Activated T-helper 1 cell treated with anti-CD3 and anti-CD28 coated beads, Interleukin-12 subunit alpha, Interleukin-12 subunit beta, Interleukin-2, Interleukin-4 antibody, amounts not matched to agents 30 ng/mL and 10 ng/mL and 1 ng/mL, durations not matched to agents 14 hours and 24 hours and 36 hours (primary cell): ENCODE measurements around the gene GZMM. TPM values are rescaled to one million over a fixed set of nuclear protein-coding genes. Genes with fewer than 3 reads are reported as not detected.
"Not testable (repeated sequence)": the region's sequence is repeated elsewhere in the genome, so short reads cannot be mapped to it uniquely, and the experiment has no call there.

Experiments
- DNase-seq: peaks from one replicate; pipeline ENCODE4 v3.0.0; 2021; ENCODE audit warnings: low spot score
- H3K27ac Mint-ChIP-seq: one replicate; pipeline ENCODE4 v1.8.0; 2021; ENCODE audit warnings: mild to moderate bottlenecking, mixed read lengths
- H3K27me3 Mint-ChIP-seq: one replicate; pipeline ENCODE4 v1.8.0; 2022; ENCODE audit warnings: mild to moderate bottlenecking, moderate library complexity, mixed read lengths; ENCODE audit not compliant: insufficient read depth
- H3K36me3 Mint-ChIP-seq: one replicate; pipeline ENCODE4 v1.8.0; 2021; ENCODE audit warnings: low read depth, mixed read lengths
- H3K4me1 Mint-ChIP-seq: one replicate; pipeline ENCODE4 v1.8.0; 2021; ENCODE audit warnings: low read depth, mixed read lengths
- H3K4me3 Mint-ChIP-seq: one replicate; pipeline ENCODE4 v1.8.0; 2021; ENCODE audit warnings: mild to moderate bottlenecking, moderate library complexity, mixed read lengths
- H3K9me3 Mint-ChIP-seq: one replicate; pipeline ENCODE4 v1.8.0; 2021; ENCODE audit warnings: mixed read lengths
- intact Hi-C: fragments of 100-400 bp; cut with micrococcal nuclease; formaldehyde crosslinking; loops from one replicate; pipeline ENCODE4 v1.15.1; 2024
- total RNA-seq: library from RNA; stranded (reverse); gene quantifications from 2 replicates; pipeline ENCODE4 v1.2.3, GENCODE V29; 2022

GZMM gene
- total RNA-seq, 1 donor from 2014 or later, result 55.6 TPM

DNA sequence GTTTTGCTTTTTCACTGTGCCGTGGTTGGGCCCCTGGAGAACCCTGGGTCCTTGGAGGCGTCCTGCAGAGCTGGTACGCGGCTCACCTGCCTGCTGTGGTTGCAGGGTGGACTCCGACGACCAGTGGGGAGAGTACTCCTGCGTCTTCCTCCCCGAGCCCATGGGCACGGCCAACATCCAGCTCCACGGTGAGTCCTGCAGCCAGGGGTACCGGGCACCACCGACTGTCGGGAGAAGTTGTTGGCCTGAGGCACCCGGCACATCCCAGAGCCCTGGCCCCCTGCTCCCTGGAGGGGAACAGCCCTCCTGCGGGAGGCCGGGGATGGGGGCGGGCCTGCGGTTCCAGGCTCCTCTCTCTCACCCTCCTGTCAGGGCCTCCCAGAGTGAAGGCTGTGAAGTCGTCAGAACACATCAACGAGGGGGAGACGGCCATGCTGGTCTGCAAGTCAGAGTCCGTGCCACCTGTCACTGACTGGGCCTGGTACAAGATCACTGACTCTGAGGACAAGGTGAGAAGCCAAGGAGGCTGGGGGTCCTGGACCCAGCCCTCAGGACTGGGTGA lies 36.5 kb downstream of the GZMM start:
- Mint-ChIP-seq H3K4me1 (no peaks in the 10 kb centered on the region), H3K27me3 (no peaks in the 10 kb centered on the region), H3K36me3 (peaks cover 2% of the 10 kb centered on the region), H3K9me3 (no peaks in the 10 kb centered on the region), H3K27ac (no peak overlapping the region), H3K4me3 (no peak overlapping the region)
- no peak for DNase-seq
- intact Hi-C loops, result no loop called here

DNA sequence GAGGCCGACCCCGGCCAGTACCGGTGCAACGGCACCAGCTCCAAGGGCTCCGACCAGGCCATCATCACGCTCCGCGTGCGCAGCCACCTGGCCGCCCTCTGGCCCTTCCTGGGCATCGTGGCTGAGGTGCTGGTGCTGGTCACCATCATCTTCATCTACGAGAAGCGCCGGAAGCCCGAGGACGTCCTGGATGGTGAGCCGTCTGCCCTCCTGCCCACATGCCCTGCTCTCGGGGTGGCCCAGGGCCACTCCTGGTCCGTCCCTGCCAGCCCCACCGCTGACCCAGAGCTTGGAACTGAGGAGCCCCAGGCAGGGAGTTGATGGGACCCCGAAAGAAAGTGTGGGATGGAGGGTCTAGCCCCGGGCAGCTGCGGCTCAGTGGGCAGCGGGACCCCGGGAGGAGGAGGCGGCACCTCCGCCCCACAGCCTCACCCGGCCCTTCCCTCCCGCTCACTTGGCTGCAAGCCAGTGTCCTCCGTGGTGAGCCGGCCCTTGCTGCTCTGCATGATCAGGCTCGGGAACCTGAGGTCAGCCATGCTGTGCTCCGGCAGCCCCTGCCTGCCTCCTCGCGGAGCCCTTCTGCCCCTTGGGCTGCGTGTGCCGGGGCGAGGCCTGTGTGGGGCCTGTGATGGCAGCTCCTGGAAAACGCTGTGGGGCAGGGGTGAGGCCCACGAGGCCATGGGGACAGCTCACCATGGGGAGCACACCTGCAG lies 37.7 kb downstream of the GZMM start:
- no peak for DNase-seq
- intact Hi-C loops, result no loop called here

DNA sequence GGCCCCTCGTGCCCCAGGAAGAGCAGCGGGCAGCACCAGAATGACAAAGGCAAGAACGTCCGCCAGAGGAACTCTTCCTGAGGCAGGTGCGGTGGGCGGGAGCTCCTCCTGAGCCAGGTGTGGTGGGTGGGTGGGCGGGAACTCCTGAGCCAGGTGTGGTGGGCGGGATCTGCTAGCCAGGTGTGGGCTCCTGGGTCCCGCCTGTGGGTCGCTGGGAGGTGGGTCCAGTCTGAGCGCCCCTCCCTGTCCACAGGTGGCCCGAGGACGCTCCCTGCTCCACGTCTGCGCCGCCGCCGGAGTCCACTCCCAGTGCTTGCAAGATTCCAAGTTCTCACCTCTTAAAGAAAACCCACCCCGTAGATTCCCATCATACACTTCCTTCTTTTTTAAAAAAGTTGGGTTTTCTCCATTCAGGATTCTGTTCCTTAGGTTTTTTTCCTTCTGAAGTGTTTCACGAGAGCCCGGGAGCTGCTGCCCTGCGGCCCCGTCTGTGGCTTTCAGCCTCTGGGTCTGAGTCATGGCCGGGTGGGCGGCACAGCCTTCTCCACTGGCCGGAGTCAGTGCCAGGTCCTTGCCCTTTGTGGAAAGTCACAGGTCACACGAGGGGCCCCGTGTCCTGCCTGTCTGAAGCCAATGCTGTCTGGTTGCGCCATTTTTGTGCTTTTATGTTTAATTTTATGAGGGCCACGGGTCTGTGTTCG lies 38.8 kb downstream of the GZMM start:
- peaks cover 2% of the 10 kb centered on the region for H3K36me3 Mint-ChIP-seq
- no peak overlapping the region for H3K27ac Mint-ChIP-seq
- intact Hi-C loops, result no loop called here
- no peaks in the 10 kb centered on the region for H3K9me3 Mint-ChIP-seq
- no peak overlapping the region for H3K4me3 Mint-ChIP-seq
- H3K4me1 Mint-ChIP-seq, result no peaks in the 10 kb centered on the region
- peaks cover 2% of the 10 kb centered on the region for H3K27me3 Mint-ChIP-seq
- no peak for DNase-seq

More for the DNA sequence above, 37.7 kb downstream of the GZMM start:
- Mint-ChIP-seq H3K4me3 (no peak overlapping the region), H3K27ac (no peak overlapping the region), H3K9me3 (no peaks in the 10 kb centered on the region), H3K36me3 (peaks cover 2% of the 10 kb centered on the region), H3K4me1 (no peaks in the 10 kb centered on the region), H3K27me3 (peaks cover 2% of the 10 kb centered on the region)

DNA sequence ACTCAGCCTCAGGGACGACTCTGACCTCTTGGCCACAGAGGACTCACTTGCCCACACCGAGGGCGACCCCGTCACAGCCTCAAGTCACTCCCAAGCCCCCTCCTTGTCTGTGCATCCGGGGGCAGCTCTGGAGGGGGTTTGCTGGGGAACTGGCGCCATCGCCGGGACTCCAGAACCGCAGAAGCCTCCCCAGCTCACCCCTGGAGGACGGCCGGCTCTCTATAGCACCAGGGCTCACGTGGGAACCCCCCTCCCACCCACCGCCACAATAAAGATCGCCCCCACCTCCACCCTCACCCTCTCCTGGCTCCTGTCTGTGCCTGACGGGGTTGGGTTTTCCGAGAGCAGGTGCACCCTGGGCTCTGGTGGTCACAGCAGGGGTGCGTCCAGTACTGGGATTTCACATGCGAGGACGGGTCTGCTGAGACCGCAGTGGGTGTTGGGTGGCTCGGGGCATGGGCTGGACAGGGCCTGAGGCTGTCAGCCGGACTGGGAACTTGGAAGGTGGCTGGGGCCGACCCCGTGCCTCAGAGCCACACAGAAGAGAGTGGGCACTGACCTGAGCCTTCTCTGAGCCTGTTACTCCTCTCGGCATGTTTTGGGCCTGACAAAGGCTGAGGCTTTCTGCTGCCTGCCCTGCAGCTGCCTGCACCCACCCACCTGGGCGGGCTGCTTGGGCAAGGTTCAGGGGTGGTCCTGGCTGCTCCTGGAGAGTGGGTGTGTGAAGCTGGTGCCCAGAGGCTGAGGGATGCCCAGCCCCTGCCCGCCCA lies 39.5 kb downstream of the GZMM start:
- intact Hi-C loops, result no loop called here
- Mint-ChIP-seq H3K36me3 (peaks cover 2% of the 10 kb centered on the region), H3K4me1 (no peaks in the 10 kb centered on the region), H3K9me3 (no peaks in the 10 kb centered on the region), H3K27ac (no peak overlapping the region), H3K27me3 (peaks cover 3% of the 10 kb centered on the region), H3K4me3 (no peak overlapping the region)
- DNase-seq, result no peak

DNA sequence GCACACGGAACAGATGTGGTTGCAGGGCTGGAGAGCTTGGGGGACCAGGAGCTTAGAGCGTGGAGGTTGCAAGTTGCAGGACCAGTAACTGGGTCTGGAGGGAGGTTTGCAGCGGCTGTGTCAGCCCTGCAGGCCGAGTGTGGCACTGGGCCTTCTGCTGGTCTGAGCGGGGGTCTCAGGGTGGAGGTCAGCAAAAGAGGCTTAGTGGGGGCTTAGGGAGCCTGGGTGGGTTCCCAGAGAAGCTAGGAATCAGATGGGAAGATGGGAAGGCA lies 40.1 kb downstream of the GZMM start:
- no peak for DNase-seq
- Mint-ChIP-seq H3K36me3 (peaks cover 2% of the 10 kb centered on the region), H3K4me1 (no peaks in the 10 kb centered on the region), H3K27ac (no peak overlapping the region), H3K9me3 (no peaks in the 10 kb centered on the region), H3K4me3 (no peak overlapping the region), H3K27me3 (peaks cover 5% of the 10 kb centered on the region)
- intact Hi-C loops, result no loop called here

DNA sequence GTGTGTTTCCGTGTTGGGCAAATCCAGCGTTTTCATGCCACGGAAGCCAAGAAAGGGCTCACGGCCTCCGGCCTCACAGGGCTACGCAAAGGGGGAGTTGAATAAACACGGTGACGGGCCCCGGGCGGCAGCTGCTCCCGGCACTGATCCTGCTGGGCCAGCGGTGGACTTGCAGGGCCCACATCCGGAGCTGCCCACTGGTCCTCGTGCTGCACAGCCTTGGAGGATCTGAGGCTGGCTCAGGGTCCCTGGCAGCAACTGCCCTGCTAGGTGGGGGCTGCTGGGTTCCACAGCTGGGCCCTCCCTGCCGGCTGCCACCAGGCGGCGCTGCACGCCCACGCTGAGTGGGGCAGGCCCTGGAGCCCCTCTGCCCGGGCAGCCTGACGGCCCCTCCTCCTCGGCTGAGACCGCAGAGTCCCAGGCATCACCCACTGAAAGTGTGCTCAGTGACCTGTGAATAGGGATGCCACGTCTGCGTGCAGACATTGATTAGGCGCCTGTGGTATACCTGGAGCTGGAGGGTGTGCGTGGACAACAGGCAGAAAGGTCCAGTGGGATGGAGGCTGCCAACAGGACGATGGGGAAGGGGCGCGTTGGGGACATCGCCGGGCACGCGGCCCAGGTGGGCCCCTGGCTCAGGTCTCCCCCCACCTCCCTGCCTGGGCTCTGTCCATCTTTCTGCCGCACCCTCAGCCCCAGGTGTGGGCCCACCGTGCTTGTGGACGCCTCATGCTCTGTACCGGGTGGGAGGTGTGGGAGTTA lies 40.6 kb downstream of the GZMM start:
- Mint-ChIP-seq H3K4me3 (no peak overlapping the region), H3K4me1 (no peaks in the 10 kb centered on the region), H3K36me3 (peaks cover 2% of the 10 kb centered on the region), H3K27me3 (peaks cover 8% of the 10 kb centered on the region), H3K9me3 (no peaks in the 10 kb centered on the region), H3K27ac (no peak overlapping the region)
- intact Hi-C loops, result loop anchor here (5.0 kb wide), 2 partner anchors 48 to 148 kb away; partner anchors contain the start of gene POLRMT
- peak; percentile 44 for DNase-seq

DNA sequence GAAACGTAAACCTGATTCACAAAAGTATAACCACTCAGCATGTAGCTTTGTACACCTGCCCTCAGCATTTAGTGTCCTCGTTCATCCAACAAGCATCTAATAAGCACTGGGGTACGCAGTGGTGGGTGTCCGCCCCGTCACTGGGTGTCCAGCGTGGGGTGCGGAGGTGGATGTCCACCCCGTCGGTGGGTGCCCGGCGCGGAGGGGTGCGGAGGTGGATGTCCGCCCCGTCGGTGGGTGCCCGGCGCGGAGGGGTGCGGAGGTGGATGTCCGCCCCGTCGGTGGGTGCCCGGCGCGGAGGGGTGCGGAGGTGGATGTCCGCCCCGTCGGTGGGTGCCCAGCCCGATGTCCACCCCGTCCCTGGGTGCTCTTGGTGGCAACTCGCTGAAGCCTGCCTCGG lies 41.3 kb downstream of the GZMM start:
- H3K9me3 Mint-ChIP-seq, H3K4me1 Mint-ChIP-seq, H3K4me3 Mint-ChIP-seq, H3K27me3 Mint-ChIP-seq, H3K36me3 Mint-ChIP-seq, H3K27ac Mint-ChIP-seq, DNase-seq: not testable (repeated sequence)
- intact Hi-C loops, result loop anchor here (5.0 kb wide), 2 partner anchors 47 to 147 kb away; partner anchors contain the start of gene POLRMT

DNA sequence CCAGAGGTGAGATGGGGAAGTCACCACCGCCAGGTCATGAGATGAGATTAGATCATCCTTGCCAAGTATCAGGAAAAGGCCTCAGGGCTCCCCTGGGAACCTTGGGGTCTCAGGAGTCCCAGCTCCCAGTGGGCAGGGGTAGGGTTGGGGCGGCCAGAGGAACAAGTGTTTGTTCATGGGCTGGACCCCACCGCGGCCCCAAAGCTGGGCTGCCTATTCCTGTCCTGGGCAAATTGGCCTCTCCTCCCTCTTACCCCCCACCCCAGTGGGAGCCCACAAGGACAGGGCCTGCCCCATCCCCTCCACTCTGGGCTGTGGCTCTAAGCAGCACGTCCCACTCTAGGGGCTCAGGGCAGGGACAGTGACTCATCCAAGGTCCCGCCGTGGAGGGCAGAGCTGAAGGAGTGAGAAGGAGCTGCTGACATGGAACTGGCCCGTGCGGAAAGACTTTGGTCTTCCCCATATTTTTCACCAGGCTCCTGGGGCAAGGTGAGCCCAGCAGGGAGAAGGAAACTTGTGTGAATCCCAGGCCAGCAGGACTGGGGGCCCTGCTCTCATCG lies 41.8 kb downstream of the GZMM start:
- Mint-ChIP-seq H3K4me1 (no peaks in the 10 kb centered on the region), H3K9me3 (no peaks in the 10 kb centered on the region), H3K36me3 (peaks cover 2% of the 10 kb centered on the region), H3K27me3 (peaks cover 10% of the 10 kb centered on the region), H3K27ac (no peak overlapping the region), H3K4me3 (no peak overlapping the region)
- intact Hi-C loops, result loop anchor here (5.0 kb wide), 2 partner anchors 47 to 147 kb away; partner anchors contain the start of gene POLRMT
- DNase-seq, result no peak

DNA sequence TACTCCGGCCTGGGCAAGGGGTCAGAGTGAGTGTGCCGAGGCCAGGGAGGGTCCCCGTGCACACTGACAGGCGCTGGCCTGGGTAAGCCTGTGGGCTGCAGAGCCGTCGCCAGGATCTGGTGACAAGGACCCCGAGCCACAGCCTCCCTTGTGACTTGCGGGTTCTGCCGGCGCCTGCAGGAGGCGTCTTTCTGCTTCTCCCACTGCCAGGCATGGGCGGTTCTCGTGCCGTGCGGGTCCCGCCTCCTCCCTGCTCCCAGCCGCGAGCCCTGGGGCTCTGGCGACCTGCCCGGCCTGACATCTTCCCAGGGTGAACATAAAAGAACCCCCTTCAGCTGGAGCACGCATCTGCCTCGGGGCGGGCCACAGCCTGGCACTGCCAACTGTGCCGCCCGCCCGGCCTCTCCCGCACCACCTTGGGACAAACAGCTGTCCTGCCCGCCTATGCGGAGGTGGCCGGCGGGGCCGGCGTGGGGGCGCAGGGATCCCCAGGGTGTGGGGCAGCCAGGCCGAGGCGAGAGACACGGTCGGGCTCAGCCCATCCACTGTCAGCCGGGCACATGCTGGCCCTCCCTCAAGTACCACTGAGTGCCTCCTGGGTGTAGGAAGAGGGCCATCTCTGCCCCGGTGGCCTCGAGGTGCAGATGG lies 44.4 kb downstream of the GZMM start:
- Mint-ChIP-seq H3K36me3 (peaks cover 2% of the 10 kb centered on the region), H3K27ac (no peak overlapping the region), H3K27me3 (peaks cover 15% of the 10 kb centered on the region), H3K4me3 (no peak overlapping the region), H3K4me1 (no peaks in the 10 kb centered on the region), H3K9me3 (no peaks in the 10 kb centered on the region)
- peak; percentile 38 for DNase-seq
- intact Hi-C loops, result loop anchor here (5.0 kb wide), 2 partner anchors 44 to 144 kb away; partner anchors contain the start of gene POLRMT

DNA sequence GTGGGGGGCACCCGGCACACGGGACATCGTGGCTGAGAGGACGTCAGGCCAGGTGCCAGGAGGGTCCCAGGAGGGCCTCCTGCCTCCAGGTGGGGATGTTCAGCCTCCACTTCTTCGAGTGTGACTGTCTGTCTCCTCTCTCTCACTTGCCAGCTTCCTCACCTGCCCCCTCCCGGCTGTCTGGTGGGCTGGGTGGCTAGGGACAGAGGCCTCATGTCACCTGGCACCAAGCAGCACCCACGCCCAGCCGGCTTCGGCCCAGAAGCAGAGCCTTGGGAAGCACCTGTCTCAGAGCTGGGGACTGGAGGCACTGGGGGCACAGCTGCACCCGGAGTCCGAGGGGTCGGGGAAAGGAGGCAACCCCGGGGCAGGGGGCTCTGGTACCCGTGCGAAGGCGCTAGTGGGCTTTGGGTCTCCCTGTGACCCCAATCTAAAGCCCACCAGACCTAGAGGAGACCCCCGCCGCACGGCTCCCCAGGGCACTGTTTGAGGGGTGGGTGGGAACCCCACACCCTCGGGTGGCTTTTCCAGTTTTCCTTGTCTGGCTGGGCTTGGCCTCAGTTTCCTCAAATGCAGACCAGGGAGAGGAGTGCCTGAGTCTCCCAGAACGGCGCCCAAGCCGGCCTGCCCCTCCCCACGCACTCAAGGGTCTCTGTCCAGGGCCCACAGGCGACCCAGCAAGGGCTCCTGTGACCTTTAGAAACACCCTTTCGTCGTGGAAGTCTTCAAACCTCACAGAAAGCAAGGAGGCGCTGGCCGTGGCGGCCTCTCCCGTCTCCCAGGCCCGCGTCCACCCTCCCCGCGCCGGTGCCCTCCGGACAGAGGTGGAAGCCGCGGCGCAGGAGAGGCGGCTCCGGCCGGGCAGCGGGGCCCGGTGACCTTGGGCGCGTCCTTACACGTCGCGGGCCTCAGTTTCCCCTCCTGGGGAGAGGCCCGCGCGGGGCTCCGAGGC lies 45.2 kb downstream of the GZMM start:
- DNase-seq, result no peak
- Mint-ChIP-seq H3K27me3 (peaks cover 19% of the 10 kb centered on the region), H3K9me3 (no peaks in the 10 kb centered on the region), H3K4me3 (peak overlapping the region; percentile 51), H3K36me3 (no peaks in the 10 kb centered on the region), H3K27ac (no peak overlapping the region), H3K4me1 (no peaks in the 10 kb centered on the region)
- intact Hi-C loops, result loop anchor here (5.0 kb wide), 2 partner anchors 43 to 143 kb away; partner anchors contain the start of gene POLRMT
